Measurements from ENCODE around the gene NAALADL2. TPM values are rescaled to one million over a fixed set of nuclear protein-coding genes. Genes with fewer than 3 reads are reported as not detected.

NAALADL2 gene
- total and polyA plus RNA-seq, 9 of the 15 experiments (the other 6 are each of a cell fraction or from before 2014, with no cell fraction given) = 0.29 to 1.1 (median 0.79) TPM; not detected in 1

GRCh38 chr3:175248832-175249231, 389.7 kb downstream of the NAALADL2 start:
- 0% methylated on average over 2 of the region's 2 CpGs for WGBS (ENCODE audit: insufficient coverage, low coverage, missing lambda C conversion rate)
- POLR2A ChIA-PET = no interaction called here
- no peak overlapping the region for H3K27ac ChIP-seq (ENCODE audit: extremely low read depth, low read depth, low read length)
- FAIRE-seq (no peak), DNase-seq (ENCODE audit: extremely low read depth in 1 of 4, low spot score in 3 of 4) (no peak), ATAC-seq (no peak)
- no peaks in the 10 kb centered on the region for H3K9me1 ChIP-seq (ENCODE audit: control insufficient read depth, insufficient read depth, low read length)
- no peak overlapping the region for H3K9ac ChIP-seq (ENCODE audit: insufficient read depth in 1 of 2, low read depth in 2 of 2, low read length in 2 of 2)
- no peaks in the 10 kb centered on the region; the same call in 1 of the 2 replicates for H3K9me3 ChIP-seq (replicated peaks; ENCODE audit: control insufficient read depth, insufficient read depth, low read depth, low read length)
- no peaks in the 10 kb centered on the region for H4K20me1 ChIP-seq (replicated peaks; ENCODE audit: control insufficient read depth, insufficient read depth, low read length)
- no peaks in the 10 kb centered on the region for H3K36me3 ChIP-seq (ENCODE audit: control insufficient read depth, insufficient read depth, low read length)
- H3K27me3 ChIP-seq (ENCODE audit: control insufficient read depth in 2 of 2, insufficient read depth in 2 of 2, low read length in 2 of 2) = no peaks in the 10 kb centered on the region
- H3K79me2 ChIP-seq (ENCODE audit: control insufficient read depth, insufficient read depth, low read length) = no peaks in the 10 kb centered on the region
- no peaks in the 10 kb centered on the region for H3K4me1 ChIP-seq (replicated peaks in 1 of 2; ENCODE audit: control insufficient read depth in 2 of 2, insufficient read depth in 2 of 2, low read length in 2 of 2)
- CTCF ChIA-PET (ENCODE audit: low intra/inter-chr PET ratio) = interaction anchor here (0.6 kb wide), 1 partner anchor 576 kb away, joined by 3 read pairs; no protein-coding TSS in a partner anchor
- intact Hi-C loops (cut with micrococcal nuclease) = no loop called here
- BruUV-seq (replicated peaks) = no TSS peak
- in situ Hi-C loops (cut with MboI) = no loop called here
- H3K4me2 ChIP-seq (ENCODE audit: insufficient read depth, low read length) = no peak overlapping the region
- H3K4me3 ChIP-seq = no peak overlapping the region
- no peak overlapping the region for H2AFZ ChIP-seq (ENCODE audit: low read depth, low read length)
- TF ChIP-seq TCF7L2 (IDR thresholded peaks at IDR 0.05; ENCODE audit: low read depth, low read length) = no peak
- no peak for TF ChIP-seq ERF (CRISPR knock-in tag; IDR thresholded peaks at IDR 0.05)
- no peak for TF ChIP-seq ZNF398 (CRISPR knock-in tag; IDR thresholded peaks at IDR 0.05)
- TF ChIP-seq ZNF436 (CRISPR knock-in tag; IDR thresholded peaks at IDR 0.05) = no peak
- TF ChIP-seq ZNF217 (CRISPR knock-in tag; IDR thresholded peaks at IDR 0.05) = no peak
- no peak for TF ChIP-seq MCM7 (IDR thresholded peaks at IDR 0.05)
- no peak for TF ChIP-seq SMAD2 (IDR thresholded peaks at IDR 0.05; ENCODE audit: low read depth, low read length)
- TF ChIP-seq MTF1 (CRISPR knock-in tag; IDR thresholded peaks at IDR 0.05; ENCODE audit: borderline replicate concordance) = no peak
- TF ChIP-seq ZNF277 (CRISPR knock-in tag; IDR thresholded peaks at IDR 0.05; ENCODE audit: borderline replicate concordance) = no peak
- no peak for TF ChIP-seq KAT2B (IDR thresholded peaks at IDR 0.05; ENCODE audit: low read depth, low read length)
- TF ChIP-seq ZNF75A (CRISPR knock-in tag; IDR thresholded peaks at IDR 0.05) = no peak
- TF ChIP-seq HNRNPUL1 (IDR thresholded peaks at IDR 0.05; ENCODE audit: low read length) = no peak
- TF ChIP-seq ETV5 (CRISPR knock-in tag; IDR thresholded peaks at IDR 0.05; ENCODE audit: low read depth) = no peak
- no peak for TF ChIP-seq FIP1L1 (IDR thresholded peaks at IDR 0.05; ENCODE audit: low read depth, low read length, poor library complexity, severe bottlenecking)
- no peak for TF ChIP-seq SFPQ (IDR thresholded peaks at IDR 0.05; ENCODE audit: low read depth, low read length)
- TF ChIP-seq TCF7 (IDR thresholded peaks at IDR 0.05; ENCODE audit: borderline replicate concordance) = no peak
- no peak for TF ChIP-seq CHD4 (IDR thresholded peaks at IDR 0.05; ENCODE audit: insufficient read depth, insufficient replicate concordance, low read depth, low read length, poor library complexity, severe bottlenecking)
